Tibial nerve (tissue), 4 donors: ENCODE results near the gene TBC1D1.

Experiments
- EP300 ChIP-seq, 2 donors: sonication (generic); formaldehyde crosslinking; IDR thresholded peaks; one replicate each; pipeline ENCODE4 v1.6.1; 2017; ENCODE audit warnings: antibody characterized with exemption in 2 of 2, mild to moderate bottlenecking in 1 of 2
- TF ChIP-seq, protein P1 (sequence below), 5 experiments: fragments of 200-600 bp in 3 of 5; fragments of 450-650 bp in 2 of 5; sonication (generic) in 3 of 5; IDR thresholded peaks; one replicate each; pipeline ENCODE4 v1.5.1; 2016 to 2019; ENCODE audit warnings: antibody characterized with exemption in 5 of 5, mild to moderate bottlenecking in 3 of 5, moderate library complexity in 2 of 5

DNA sequence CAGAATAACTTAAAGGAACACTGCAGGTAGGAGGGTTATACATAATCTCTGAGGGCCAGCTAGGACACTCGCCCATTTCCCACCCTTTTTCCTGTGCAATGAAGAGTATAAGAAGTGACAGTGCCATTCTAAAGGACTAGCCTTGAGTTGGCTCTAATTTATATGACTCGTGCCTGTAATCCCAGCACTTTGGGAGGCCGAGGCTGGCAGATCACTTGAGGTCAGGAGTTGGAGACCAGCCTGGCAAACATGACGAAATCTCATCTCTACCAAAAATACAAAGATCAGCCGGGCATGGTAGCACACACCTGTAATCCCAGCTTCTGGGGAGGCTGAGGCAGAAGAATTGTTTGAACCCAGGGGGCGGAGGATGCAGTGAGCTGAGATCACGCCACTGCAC lies 4.4 kb downstream of the TBC1D1 start:
- no peak for TF ChIP-seq EP300 (IDR thresholded peaks at IDR 0.05)
- TF ChIP-seq, protein P1, sequence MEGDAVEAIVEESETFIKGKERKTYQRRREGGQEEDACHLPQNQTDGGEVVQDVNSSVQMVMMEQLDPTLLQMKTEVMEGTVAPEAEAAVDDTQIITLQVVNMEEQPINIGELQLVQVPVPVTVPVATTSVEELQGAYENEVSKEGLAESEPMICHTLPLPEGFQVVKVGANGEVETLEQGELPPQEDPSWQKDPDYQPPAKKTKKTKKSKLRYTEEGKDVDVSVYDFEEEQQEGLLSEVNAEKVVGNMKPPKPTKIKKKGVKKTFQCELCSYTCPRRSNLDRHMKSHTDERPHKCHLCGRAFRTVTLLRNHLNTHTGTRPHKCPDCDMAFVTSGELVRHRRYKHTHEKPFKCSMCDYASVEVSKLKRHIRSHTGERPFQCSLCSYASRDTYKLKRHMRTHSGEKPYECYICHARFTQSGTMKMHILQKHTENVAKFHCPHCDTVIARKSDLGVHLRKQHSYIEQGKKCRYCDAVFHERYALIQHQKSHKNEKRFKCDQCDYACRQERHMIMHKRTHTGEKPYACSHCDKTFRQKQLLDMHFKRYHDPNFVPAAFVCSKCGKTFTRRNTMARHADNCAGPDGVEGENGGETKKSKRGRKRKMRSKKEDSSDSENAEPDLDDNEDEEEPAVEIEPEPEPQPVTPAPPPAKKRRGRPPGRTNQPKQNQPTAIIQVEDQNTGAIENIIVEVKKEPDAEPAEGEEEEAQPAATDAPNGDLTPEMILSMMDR (IDR thresholded peaks at IDR 0.05) = no peak
